SK-N-DZ (cell line): Measurements from ENCODE around the gene IL11RA.

Experiments used
- DNase-seq: peaks from one replicate; pipeline ENCODE4 v3.0.0-alpha.2; 2015; ENCODE audit warnings: low spot score

Gene IL11RA

DNA sequence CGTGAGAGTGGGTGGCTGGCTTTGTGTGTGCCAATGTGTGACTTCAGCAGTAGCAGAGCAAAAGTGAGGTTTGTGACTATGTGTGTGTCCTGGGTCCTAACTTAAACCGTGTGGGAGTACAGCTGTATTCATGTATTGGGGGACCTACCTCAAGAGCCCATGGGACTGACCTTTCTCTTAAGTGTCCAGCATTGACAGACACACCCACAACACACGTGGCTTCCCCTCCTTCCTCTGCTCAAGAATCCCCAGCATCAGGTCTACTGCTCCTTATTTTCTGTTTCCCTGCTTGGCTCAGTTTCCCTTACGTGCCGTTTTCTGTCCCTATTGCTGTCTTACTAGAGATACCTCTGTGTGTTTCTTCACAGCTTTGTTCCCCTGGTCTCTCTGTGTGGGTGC, 616 bp downstream of the IL11RA start:
- no peak for DNase-seq

DNA sequence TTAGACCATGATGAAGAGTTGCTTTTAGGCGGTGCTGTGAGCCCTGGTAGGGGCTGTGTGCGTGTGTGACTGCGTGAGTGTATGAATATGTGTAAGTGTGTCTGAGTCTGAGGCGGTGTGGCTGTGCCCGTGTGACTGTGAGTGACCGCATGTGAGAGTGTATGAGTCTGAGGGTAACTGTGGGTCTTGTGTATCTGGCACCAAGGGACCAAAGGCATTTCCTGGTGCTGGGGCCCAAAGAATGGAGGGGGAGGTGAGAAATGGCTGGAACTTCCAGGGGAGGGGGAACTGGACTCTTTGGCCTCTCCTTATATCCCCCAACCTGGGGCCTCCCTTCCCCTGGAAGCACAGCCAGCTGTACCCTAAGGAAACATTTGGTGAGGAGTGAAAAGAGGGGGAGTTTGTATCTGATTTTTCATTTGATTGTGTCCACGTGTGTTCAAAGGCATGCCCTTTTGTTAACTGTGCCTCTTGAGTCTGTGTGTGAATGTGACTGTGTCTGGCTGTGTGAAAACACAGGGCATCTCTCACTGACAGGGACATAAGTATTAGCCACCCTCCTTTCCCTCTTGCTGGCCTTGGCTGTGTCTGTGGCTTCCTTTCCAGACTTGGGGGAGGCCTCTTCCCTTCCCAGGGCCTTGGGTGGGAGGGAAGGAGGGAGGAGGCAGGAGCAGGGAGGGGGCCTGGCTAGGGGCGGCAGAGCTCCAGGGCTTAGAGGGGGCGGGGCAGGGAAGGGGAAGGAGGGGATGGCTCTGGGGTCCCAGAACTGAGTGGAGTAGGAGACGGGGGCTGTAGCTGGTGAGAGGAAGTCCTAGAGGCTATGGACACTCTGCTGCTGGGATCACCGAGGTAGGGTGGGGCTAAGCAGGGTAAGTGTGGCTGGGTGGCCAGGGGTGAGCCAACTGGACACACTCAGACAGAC, 1.4 kb downstream of the IL11RA start:
- peak; percentile 73 for DNase-seq

DNA sequence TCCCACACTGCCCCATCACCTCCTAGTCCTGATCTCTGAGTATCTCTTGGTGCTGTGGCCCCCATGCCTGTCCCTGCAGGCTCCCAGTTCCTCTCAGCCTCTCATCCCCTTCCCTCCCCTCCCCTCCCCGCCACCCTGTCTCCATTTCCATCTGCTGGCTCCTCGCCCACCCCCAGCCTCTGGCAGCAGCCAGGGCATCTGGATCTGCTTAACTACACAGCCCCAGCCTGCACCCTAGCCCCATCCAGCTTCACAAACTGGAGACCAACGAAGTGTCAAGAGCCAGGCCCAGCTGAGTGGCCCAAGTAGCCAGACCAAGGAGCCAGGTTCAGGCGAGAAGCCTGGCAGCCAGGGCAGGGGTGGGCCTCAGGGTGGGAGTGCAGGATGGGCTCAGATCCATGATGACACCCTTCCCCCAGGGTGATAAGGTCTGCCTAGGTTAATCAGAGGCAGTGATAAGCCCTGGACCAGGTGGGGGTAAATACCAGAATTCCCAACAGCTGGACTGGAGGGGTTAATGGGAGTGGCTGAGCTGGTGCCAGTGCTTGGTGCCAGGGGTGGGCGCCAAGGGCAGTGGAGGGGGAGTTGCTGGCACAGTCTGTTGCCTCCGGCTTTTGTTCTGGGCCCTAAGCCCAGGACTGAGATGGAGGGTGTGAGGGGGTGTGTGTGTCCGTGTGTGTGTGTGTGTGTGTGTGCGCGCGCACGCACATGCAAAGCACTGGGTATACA, 2.5 kb downstream of the IL11RA start:
- peak; percentile 79 for DNase-seq

DNA sequence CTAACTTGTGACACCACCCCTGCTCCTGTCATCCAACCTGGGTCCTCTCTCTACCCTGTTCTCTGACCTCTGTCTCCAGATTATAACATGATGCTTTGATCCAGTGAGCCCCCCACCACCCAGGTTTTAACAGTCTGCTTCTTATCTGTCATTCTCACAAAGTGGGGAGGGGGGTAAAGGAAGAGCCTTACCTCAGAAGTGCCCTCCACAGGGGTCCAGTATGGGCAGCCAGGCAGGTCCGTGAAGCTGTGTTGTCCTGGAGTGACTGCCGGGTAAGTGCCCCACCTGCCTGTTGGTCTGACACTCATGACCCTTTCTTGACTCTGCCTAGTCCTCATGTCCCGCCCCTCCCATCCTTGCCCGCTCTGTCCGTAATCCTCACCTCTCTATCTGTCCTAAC, 3.4 kb downstream of the IL11RA start:
- DNase-seq, result no peak

DNA sequence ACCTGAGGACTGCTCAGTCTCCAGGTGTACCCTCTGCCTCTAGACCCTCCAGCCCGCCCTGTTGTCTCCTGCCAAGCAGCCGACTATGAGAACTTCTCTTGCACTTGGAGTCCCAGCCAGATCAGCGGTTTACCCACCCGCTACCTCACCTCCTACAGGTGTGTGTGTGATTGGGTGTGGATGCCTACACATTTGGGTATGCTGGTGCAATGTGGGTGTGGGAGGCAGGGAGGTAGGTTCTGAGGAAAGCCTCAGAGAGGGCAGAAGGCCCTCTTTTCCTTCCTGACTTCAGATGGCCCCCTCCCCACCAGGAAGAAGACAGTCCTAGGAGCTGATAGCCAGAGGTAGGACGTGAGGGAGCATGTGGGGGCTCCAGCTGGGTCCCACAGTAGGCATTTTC, 5.0 kb downstream of the IL11RA start:
- DNase-seq, result no peak

DNA sequence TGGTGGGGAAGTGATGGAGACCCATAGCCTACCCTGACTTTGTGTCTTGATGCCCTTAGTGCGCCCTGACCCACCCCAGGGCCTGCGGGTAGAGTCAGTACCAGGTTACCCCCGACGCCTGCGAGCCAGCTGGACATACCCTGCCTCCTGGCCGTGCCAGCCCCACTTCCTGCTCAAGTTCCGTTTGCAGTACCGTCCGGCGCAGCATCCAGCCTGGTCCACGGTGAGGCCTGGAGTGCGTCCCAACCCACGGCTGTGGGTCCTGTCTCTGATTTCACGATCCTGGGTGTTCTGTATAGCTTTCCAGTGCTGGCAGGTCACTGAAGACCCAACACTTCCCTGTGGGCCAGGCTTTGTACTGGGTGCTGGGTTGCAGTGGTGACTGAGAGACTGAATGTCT, 6.5 kb downstream of the IL11RA start:
- DNase-seq, result no peak

DNA sequence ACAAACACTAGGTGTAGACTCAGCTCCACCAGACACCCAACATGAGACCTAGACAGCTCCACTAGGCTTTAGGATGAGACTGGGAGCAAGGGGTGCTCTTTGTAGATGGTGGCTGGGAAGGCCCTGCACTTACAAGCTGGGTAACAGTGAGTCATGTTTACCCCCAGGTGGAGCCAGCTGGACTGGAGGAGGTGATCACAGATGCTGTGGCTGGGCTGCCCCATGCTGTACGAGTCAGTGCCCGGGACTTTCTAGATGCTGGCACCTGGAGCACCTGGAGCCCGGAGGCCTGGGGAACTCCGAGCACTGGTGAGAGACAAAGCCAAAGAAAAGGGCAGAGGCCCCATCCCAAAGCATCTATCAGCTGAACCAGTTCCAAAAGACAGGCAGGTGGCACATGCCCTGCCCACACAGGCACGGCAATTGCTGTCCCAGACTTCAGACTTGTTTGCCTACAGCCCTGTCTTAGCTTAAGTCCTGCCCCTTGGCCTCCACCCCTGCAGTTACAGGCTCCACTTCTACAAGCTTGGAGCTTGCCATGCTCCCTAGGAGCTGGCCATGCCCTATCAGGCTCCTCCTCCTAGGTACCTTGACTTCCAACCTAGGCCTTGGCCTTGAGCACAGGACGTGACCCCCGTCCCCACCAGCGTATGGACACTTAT, 7.7 kb downstream of the IL11RA start:
- no peak for DNase-seq

DNA sequence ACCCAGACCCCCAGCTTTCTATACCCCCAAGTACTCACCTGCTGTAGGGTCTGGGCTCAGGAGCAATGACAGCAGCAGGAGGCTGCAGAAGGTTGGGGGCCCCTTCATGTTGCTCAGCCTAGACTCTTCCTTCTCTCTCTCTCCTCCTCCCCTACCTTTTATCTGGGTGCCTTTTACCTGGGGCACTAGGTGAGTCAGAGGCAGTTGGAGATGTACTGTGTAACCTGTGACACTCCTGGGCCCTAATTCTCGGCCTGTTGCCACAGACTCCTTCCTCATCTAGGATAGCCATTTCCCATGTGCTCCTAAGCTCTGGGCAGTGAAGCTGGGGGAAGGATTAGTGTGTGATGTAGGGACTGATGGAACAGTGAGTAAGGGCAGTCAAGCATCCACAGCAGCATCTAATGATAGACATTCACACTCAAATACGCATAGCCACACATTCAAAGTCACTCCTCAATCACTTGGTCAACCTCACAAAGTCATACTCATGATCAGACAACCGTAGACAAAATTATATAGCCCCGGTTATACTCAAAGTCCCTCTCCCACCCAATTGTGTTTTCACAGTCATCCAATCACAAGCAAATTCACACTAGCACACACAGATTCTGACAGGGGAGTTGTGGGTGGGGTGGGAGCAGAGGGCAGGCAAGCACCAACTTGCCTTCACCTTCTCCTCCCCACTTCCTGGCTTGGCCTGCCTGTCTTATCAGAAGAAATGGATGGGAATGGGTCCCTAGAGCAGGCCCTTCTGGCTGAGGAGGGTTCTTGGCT, 10.7 kb downstream of the IL11RA start, which contains the start of gene CCL27:
Gene CCL27 (minus strand): TSS at position 132 of the 777 bp plus-strand sequence. CDS start 24 bp downstream, at position 108.
- no peak for DNase-seq

DNA sequence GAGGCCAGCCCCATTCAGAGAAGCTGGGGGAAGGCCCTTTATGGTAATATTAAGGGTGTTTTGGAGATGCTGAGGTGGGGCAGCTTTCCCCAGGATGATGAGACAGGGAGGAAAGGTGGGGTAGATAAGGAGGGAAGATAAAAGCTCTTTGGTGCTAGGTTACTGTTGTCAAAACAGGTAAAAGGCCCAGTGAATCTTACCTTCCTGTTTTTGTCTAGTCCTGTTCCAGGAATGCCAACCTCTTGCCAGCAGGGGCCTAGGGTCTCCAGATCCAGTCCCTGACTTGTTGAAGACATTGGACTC, 11.3 kb downstream of the IL11RA start:
- no peak for DNase-seq

DNA sequence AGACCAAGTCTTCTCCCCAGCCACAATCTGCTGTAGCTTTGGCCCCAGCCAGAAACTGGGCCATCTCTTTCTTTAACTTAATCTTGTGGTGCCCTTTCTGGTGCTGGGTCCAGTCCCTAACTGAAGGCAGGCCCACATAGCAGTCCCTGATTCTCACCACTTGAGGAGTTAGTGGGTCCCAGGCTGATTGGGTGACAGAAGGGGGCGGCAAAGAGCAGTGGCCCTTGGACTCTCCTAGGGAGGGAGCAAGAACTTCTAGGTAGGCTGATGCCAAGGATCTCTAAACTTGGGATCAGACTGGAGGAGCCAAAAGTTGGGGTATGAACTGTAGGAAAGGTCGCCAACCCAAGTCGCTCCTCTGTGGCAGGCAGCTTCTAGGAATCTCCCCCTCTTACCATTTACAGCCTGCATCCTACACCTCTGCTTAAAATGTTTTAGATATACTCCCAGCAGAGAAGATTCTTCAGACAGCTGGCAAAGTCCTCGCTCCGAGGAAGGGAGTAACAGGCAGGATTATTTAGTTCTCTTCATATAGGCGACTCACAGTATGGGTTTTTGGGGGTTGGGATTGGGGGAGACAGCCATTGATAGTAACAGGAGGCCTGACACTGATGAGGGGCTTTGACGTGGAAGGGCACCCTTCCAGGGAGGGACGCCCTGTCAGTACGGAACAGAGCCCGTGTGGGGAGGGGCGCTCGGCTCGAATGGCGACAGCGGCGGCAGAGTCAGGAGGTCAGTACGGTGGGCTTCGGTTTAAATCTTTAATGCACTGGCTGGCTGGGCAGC, 12.5 kb downstream of the IL11RA start:
- DNase-seq, result peak; percentile 76

DNA sequence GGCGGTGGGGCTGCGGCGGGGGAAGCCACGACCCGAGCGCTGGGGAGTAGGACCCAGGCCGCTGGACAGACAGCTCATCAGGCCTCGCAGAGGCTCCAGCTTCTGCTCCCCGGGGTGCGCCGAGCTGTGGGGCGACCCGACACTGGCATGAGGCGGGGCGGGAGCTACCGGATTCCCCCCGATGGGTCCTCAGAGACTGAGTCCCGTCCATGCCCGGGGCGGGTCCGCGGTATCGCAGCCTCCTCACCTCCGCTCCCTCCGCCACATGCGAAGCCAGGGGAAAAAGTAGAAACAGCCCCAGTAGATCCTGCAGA, 13.0 kb downstream of the IL11RA start:
- no peak for DNase-seq

DNA sequence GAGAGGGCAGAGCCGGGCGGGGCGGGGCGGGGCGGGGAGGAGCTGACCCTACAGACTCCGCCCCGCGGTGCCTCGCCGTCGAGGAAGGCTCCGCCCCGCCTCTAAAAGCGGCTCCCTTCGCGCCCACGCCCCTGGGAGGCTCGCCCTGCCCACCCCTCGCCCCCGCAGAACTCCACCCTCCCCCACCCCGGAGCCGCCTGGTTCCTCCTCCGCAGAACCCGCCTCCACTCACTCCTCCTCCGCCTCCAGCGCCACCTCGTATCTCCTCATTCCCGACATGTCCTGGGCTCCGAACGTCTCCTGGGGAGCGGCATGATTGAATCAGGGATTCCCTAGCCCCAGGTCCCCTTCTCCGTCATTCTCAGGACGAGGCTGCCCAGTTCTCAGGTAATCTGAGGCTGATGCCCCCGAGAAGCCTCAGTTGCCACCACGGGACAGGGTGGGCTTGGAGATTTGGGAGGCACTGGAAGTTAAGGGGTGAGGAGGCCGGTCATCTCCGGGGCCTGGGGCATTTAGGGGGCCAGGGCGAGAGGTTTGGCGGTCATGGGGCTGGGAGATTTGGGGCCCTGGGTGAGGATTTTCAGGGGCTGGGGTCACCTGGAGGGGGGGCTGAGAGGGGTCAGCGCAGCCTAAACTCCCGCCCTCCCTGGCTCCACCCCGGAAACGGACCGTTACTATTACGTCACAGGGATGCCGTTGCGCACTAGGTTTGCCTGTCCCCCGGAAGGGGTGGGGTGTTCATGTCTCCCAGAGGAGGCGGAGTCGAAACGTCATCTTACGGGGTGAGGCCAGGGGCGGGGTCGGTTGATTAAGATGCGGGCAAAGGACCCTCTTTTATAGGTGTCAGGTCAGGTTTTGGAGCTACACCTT, 13.6 kb downstream of the IL11RA start:
- DNase-seq, result peak; percentile 96

DNA sequence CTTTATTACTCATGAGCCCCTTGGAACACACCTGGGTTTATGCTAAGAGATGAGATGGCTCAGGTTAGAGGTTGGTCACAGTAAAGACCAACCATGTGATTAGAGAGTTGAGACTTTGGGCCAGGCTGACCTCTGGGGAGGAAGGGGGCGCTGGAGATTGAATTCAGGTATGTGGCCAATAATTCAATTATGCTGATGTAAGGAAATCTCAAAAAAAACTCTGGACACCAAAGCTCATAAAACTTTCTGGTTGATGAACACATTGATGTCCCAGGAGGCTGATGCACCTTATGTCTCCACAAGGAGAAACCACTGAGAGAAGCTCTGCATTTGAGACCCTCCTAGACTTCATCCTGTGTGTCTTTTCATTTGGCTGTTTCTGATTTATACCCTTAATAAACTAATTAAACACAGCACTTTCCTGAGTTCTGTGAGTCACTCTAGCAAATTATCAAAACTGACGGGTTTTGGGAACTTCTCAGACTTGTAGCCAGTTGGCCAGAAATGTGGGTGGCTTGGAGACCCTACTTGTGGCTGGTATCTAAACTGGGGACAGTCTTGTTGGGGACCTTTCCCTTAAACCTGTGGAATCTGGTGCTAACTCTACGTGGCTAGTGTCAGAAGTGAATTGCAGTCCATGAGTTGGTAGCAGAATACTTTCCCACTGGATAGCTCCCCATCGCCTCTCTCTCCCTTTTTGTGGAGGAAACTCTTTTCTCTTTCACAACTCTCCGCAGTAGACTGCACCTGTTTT, 18.0 kb downstream of the IL11RA start:
- DNase-seq, result no peak

DNA sequence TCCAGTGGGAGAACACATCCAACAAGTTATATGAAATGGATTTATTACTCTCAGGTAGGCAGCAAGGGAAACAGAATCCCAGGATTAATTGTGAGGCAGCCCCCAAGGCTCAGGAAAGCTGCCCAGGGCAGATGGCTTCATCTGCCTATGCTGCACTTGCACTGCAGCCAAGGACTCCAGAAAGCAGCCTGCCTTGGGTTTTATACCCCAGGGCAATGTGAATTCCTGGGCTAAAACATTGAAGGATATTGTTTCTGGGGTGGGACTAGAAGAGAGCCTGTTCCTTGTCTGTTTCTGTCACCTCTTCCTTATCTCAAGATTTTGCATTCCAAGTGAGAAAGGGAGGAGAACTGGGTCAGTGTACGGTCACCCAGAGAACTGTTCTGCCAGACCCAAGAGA, 19.3 kb downstream of the IL11RA start:
- no peak for DNase-seq

DNA sequence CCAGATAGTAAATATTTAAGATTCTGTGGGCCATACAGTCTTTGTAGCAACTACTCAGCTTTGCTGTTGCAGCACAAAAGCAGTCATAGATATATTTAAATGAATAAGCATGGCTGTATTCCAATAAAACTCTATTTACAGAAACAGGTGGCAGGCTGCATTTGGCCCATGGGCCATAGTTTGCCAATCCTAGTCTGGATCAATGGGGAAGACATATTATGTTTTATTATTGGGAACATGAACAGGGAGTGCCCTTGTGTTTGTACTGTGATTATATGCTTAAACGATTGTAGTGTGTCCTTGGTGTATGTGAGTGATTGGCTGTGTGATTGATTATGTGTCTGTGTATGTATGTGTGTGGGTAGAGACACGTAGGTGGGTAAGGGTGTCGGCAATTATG, 22.5 kb downstream of the IL11RA start:
- DNase-seq, result no peak

DNA sequence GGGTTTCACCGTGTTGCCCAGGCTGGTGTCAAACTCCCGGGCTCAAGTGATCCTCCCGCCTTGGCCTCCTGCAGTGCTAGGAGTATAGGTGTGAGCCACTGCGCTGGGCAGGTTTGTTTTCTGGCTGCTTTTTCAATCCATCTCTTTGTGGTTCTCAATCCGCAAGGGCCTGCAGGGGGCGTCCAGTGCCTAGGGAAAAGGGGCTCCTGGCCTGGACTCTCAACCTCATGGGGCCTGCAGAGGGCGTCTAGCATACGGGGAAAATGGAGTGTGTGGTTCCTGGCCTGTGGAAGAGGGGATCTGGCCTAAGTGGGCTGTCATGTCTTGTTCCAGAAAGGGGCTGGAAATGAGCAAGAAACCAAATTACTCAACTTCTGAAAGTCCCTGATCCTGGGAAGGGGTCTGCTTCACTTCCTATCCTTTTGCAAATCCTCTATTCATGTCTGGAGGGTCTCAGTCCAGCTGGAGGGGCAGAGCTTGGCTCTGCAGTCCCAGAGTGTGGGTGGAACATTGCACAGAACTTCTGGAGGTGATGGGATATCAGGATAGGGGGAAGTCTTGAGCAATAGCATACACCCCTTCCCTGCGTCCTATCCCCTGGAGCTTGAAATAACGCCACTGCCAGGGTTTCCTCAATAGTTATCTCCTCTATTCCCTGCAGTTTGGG, 23.2 kb downstream of the IL11RA start:
- peak; percentile 87 for DNase-seq

DNA sequence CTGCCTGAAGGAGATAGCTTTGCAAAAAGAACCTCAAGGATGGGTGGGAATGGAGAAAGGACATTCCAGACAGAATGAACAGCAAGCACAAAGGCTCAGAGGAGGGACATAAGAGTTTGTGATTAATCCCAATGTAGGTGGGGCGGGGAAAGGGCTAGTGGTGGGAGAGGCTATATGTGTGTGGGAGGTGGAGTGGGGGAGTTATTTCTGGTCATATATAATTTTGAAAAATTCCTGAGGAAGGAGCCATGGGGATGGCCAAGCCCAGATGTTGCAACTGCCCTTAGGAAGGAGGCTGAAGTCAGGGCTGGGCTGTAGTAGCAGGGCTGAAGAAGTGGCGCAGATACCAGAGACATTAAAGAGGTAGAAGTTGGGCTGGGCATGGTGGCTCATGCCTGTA, 23.9 kb downstream of the IL11RA start:
- no peak for DNase-seq

DNA sequence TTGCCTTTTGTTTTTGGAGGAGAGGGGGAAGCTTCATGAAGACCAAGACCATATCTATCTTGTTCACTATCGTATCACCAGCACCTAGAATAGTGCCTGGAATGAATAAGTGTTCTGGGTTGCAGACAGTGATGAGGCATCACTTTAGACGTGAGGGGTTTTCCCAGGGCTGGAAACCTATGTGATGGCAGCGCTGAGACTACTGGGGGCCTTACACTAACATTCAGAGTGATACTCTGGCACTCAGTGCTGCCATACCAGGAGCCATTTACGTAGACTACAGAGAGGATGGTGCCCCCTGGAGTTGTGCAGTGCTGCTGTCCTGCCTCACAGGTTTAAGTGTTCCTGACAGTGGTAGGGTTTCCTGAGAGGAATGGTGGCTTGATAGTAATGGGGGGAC, 32.2 kb downstream of the IL11RA start:
- DNase-seq, result no peak

DNA sequence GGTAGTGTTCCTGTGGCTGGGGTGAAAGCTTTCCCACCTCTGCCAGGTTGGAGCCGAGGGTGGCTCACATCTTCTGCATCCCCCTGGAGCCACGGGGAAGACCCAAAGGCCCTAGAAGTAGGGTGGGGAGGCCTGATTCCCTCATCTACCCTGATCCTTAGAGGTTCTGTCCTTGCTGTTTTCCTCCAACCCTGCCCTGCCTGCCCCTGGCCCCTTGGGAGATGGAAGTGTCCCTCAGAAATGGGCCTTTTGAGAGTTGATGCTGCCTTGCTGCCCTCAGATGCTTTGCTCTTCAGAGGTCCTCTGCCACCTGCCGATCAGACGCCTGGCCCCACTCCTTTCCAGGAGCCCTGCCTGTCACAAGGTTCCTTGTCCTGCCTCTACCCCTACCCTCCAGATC, 32.8 kb downstream of the IL11RA start:
- DNase-seq, result no peak
